Measurements from ENCODE around the gene TRMT6. TPM values are rescaled to one million over a fixed set of nuclear protein-coding genes. Genes with fewer than 3 reads are reported as not detected.

Gene TRMT6
- total RNA-seq, 1 donor from 2014 or later = 18.4 TPM

- no peaks in the 10 kb centered on the region for H3K9me3 Mint-ChIP-seq (ENCODE audit: unreplicated experiment)
- H3K27me3 Mint-ChIP-seq (ENCODE audit: unreplicated experiment) = no peaks in the 10 kb centered on the region
- no peak for DNase-seq
- H3K27ac Mint-ChIP-seq (ENCODE audit: unreplicated experiment) = no peak overlapping the region
- H3K4me1 Mint-ChIP-seq (ENCODE audit: low read depth, unreplicated experiment) = no peaks in the 10 kb centered on the region
- TF ChIP-seq, protein P1, sequence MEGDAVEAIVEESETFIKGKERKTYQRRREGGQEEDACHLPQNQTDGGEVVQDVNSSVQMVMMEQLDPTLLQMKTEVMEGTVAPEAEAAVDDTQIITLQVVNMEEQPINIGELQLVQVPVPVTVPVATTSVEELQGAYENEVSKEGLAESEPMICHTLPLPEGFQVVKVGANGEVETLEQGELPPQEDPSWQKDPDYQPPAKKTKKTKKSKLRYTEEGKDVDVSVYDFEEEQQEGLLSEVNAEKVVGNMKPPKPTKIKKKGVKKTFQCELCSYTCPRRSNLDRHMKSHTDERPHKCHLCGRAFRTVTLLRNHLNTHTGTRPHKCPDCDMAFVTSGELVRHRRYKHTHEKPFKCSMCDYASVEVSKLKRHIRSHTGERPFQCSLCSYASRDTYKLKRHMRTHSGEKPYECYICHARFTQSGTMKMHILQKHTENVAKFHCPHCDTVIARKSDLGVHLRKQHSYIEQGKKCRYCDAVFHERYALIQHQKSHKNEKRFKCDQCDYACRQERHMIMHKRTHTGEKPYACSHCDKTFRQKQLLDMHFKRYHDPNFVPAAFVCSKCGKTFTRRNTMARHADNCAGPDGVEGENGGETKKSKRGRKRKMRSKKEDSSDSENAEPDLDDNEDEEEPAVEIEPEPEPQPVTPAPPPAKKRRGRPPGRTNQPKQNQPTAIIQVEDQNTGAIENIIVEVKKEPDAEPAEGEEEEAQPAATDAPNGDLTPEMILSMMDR (IDR thresholded peaks at IDR 0.05; ENCODE audit: partially characterized antibody, unreplicated experiment) = no peak
- no peak overlapping the region for H3K4me3 Mint-ChIP-seq (ENCODE audit: unreplicated experiment)
- no peaks in the 10 kb centered on the region for H3K36me3 Mint-ChIP-seq (ENCODE audit: unreplicated experiment)
Measured at GRCh38 chr20:5990946-5991345, 40.6 kb upstream of the TRMT6 start.

DNA sequence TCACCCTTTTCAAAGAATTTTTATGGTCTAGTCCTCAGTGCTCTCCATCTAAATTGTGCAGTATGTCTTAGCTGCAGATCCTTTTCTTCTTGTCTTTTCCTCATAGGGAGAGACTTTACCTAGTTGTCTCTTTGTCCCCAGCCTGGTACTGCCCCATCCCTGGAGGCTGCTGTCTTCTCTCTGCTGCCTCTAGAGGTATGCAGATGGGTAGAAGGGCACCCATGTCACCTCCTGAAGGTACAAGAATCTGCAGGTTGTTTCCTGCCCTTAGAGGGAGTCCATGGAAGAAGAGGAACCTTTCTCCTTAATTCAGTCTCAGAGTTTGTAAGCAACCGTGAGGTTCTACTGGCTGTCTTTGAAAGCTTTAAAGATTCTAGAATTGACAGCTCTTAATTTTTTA is 39.2 kb upstream of the TRMT6 start:
- H3K9me3 Mint-ChIP-seq (ENCODE audit: unreplicated experiment) = no peaks in the 10 kb centered on the region
- no peaks in the 10 kb centered on the region for H3K27me3 Mint-ChIP-seq (ENCODE audit: unreplicated experiment)
- no peaks in the 10 kb centered on the region for H3K36me3 Mint-ChIP-seq (ENCODE audit: unreplicated experiment)
- TF ChIP-seq, protein P1 (IDR thresholded peaks at IDR 0.05; ENCODE audit: partially characterized antibody, unreplicated experiment) = no peak
- DNase-seq = no peak
- H3K27ac Mint-ChIP-seq (ENCODE audit: unreplicated experiment) = no peak overlapping the region
- H3K4me3 Mint-ChIP-seq (ENCODE audit: unreplicated experiment) = no peak overlapping the region
- no peaks in the 10 kb centered on the region for H3K4me1 Mint-ChIP-seq (ENCODE audit: low read depth, unreplicated experiment)

DNA sequence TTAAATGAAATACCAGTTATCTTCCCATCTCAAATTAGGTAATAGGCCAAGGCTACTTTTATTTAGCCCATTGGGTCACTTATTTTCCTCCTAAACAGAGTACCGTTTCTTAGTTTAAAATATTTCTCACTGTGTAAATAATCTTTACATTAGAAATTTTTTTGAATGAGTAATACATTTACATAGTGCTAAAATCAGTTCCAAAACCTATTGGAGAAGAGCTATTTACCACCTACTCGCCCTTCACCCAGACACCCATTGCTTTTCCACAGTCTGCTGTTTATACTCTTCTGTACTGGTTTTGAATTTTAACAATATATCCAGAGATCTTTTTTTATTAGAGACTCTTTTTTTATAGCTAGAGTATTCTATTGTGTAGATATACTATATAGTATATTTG is 37.0 kb upstream of the TRMT6 start:
- no peaks in the 10 kb centered on the region for H3K4me1 Mint-ChIP-seq (ENCODE audit: low read depth, unreplicated experiment)
- TF ChIP-seq, protein P1 (IDR thresholded peaks at IDR 0.05; ENCODE audit: partially characterized antibody, unreplicated experiment) = no peak
- H3K36me3 Mint-ChIP-seq (ENCODE audit: unreplicated experiment) = no peaks in the 10 kb centered on the region
- no peaks in the 10 kb centered on the region for H3K27me3 Mint-ChIP-seq (ENCODE audit: unreplicated experiment)
- H3K27ac Mint-ChIP-seq (ENCODE audit: unreplicated experiment) = no peak overlapping the region
- DNase-seq = no peak
- H3K4me3 Mint-ChIP-seq (ENCODE audit: unreplicated experiment) = no peak overlapping the region
- H3K9me3 Mint-ChIP-seq (ENCODE audit: unreplicated experiment) = no peaks in the 10 kb centered on the region

- DNase-seq = no peak
- TF ChIP-seq, protein P1 (IDR thresholded peaks at IDR 0.05; ENCODE audit: partially characterized antibody, unreplicated experiment) = no peak
- Mint-ChIP-seq H3K36me3 (ENCODE audit: unreplicated experiment) (no peaks in the 10 kb centered on the region), H3K4me3 (ENCODE audit: unreplicated experiment) (no peak overlapping the region), H3K4me1 (ENCODE audit: low read depth, unreplicated experiment) (no peaks in the 10 kb centered on the region), H3K9me3 (ENCODE audit: unreplicated experiment) (no peaks in the 10 kb centered on the region), H3K27me3 (ENCODE audit: unreplicated experiment) (no peaks in the 10 kb centered on the region), H3K27ac (ENCODE audit: unreplicated experiment) (no peak overlapping the region)
Measured at GRCh38 chr20:5980720-5981538, 30.6 kb upstream of the TRMT6 start.

DNA sequence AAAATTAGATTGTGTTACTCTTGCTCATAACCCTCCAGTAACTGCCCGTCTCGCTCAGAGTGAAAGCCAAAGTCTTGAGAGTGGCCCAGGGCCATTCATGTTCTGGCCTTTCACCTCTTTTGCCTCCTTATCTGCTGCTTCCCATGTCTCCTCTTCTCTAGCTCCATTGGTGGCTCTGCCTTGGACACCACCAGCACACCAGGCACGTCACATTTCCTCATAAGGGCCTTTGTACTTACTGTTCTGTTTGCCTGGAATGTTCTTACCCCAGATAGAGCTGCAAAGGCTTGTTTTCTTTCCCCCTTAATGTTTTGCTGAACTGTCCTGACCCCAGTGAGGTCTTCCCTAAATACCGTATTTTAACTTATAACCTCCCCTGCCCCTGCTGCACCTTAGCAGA is 29.5 kb upstream of the TRMT6 start:
- no peaks in the 10 kb centered on the region for H3K9me3 Mint-ChIP-seq (ENCODE audit: unreplicated experiment)
- no peaks in the 10 kb centered on the region for H3K27me3 Mint-ChIP-seq (ENCODE audit: unreplicated experiment)
- no peak overlapping the region for H3K4me3 Mint-ChIP-seq (ENCODE audit: unreplicated experiment)
- H3K36me3 Mint-ChIP-seq (ENCODE audit: unreplicated experiment) = no peaks in the 10 kb centered on the region
- TF ChIP-seq, protein P1 (IDR thresholded peaks at IDR 0.05; ENCODE audit: partially characterized antibody, unreplicated experiment) = no peak
- DNase-seq = no peak
- H3K4me1 Mint-ChIP-seq (ENCODE audit: low read depth, unreplicated experiment) = no peaks in the 10 kb centered on the region
- no peak overlapping the region for H3K27ac Mint-ChIP-seq (ENCODE audit: unreplicated experiment)

Measured in glutamatergic neuron (in vitro differentiated cells).